ENCODE results near the gene TMEM37.

TMEM37 gene

DNA sequence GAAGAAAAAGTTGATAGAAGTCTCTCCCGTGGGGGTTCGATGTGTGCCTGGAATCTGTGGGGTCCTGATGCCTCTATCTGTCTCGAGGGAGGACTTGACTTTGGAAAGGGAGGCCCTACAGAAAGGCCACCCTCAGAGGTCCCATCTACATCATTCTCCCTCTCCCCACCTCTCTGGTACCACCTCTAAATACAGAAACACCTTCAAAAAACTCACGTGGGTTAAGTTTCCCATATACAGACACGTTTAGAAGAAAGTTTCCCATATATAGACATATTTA lies 5.3 kb upstream of the TMEM37 start:
- no peak overlapping the region for H3K27ac ChIP-seq (ENCODE audit: low read length)
- H3K36me3 ChIP-seq (ENCODE audit: control insufficient read depth, insufficient read depth, low read length) = no peaks in the 10 kb centered on the region
- WGBS (ENCODE audit: insufficient coverage, insufficient read length) = no CpG with 5 or more reads among the region's 5 CpGs
- DNase-seq (ENCODE audit: low read depth, low spot score) = no peak
- 0 out of 2 replicates have a peak, but pooled peaks cover 2% of the 10 kb centered on the region for H3K4me1 ChIP-seq (ENCODE audit: control insufficient read depth, insufficient read depth, low read length)
- H3K27me3 ChIP-seq (ENCODE audit: control insufficient read depth, insufficient read depth, low read length) = no peaks in the 10 kb centered on the region
- no peak overlapping the region for H3K4me3 ChIP-seq (ENCODE audit: low read length)
- H3K9me3 ChIP-seq (ENCODE audit: control insufficient read depth, insufficient read depth, low read length) = peaks cover 1% of the 10 kb centered on the region; the same call in 1 of the 2 replicates

GRCh38 chr2:119426801-119427395 lies 4.8 kb upstream of the TMEM37 start:
- H3K4me1 ChIP-seq (ENCODE audit: control insufficient read depth, insufficient read depth, low read length) = 0 out of 2 replicates have a peak, but pooled peaks cover 2% of the 10 kb centered on the region
- no CpG with 5 or more reads among the region's 12 CpGs for WGBS (ENCODE audit: insufficient coverage, insufficient read length)
- H3K36me3 ChIP-seq (ENCODE audit: control insufficient read depth, insufficient read depth, low read length) = no peaks in the 10 kb centered on the region
- H3K27me3 ChIP-seq (ENCODE audit: control insufficient read depth, insufficient read depth, low read length) = no peaks in the 10 kb centered on the region
- H3K27ac ChIP-seq (ENCODE audit: low read length) = no peak overlapping the region
- no peaks in the 10 kb centered on the region for H3K9me3 ChIP-seq (ENCODE audit: control insufficient read depth, insufficient read depth, low read length)
- DNase-seq (ENCODE audit: low read depth, low spot score) = no peak
- H3K4me3 ChIP-seq (ENCODE audit: low read length) = no peak overlapping the region

- WGBS (ENCODE audit: insufficient coverage, insufficient read length) = no CpG with 5 or more reads among the region's 3 CpGs
- no peak overlapping the region for H3K27ac ChIP-seq (ENCODE audit: low read length)
- no peak overlapping the region for H3K4me3 ChIP-seq (ENCODE audit: low read length)
- peaks cover 2% of the 10 kb centered on the region; the same call in 1 of the 2 replicates for H3K4me1 ChIP-seq (ENCODE audit: control insufficient read depth, insufficient read depth, low read length)
- no peaks in the 10 kb centered on the region for H3K36me3 ChIP-seq (ENCODE audit: control insufficient read depth, insufficient read depth, low read length)
- H3K9me3 ChIP-seq (ENCODE audit: control insufficient read depth, insufficient read depth, low read length) = no peaks in the 10 kb centered on the region
- no peaks in the 10 kb centered on the region for H3K27me3 ChIP-seq (ENCODE audit: control insufficient read depth, insufficient read depth, low read length)
- DNase-seq (ENCODE audit: low read depth, low spot score) = no peak
These were observed 3.9 kb upstream of the TMEM37 start for GRCh38 chr2:119427756-119428155.

GRCh38 chr2:119428488-119429224 lies 3.0 kb upstream of the TMEM37 start:
- no peak for DNase-seq (ENCODE audit: low read depth, low spot score)
- Histone ChIP-seq H3K27me3 (ENCODE audit: control insufficient read depth, insufficient read depth, low read length) (no peaks in the 10 kb centered on the region), H3K9me3 (ENCODE audit: control insufficient read depth, insufficient read depth, low read length) (no peaks in the 10 kb centered on the region), H3K36me3 (ENCODE audit: control insufficient read depth, insufficient read depth, low read length) (no peaks in the 10 kb centered on the region), H3K27ac (ENCODE audit: low read length) (no peak overlapping the region), H3K4me3 (ENCODE audit: low read length) (no peak overlapping the region), H3K4me1 (ENCODE audit: control insufficient read depth, insufficient read depth, low read length) (peaks cover 7% of the 10 kb centered on the region)
- no CpG with 5 or more reads among the region's 7 CpGs for WGBS (ENCODE audit: insufficient coverage, insufficient read length)

- H3K27me3 ChIP-seq (ENCODE audit: control insufficient read depth, insufficient read depth, low read length) = no peaks in the 10 kb centered on the region
- DNase-seq (ENCODE audit: low read depth, low spot score) = no peak
- WGBS (ENCODE audit: insufficient coverage, insufficient read length) = no CpG with 5 or more reads among the region's 10 CpGs
- no peaks in the 10 kb centered on the region for H3K36me3 ChIP-seq (ENCODE audit: control insufficient read depth, insufficient read depth, low read length)
- no peak overlapping the region for H3K27ac ChIP-seq (ENCODE audit: low read length)
- peaks cover 10% of the 10 kb centered on the region for H3K4me1 ChIP-seq (ENCODE audit: control insufficient read depth, insufficient read depth, low read length)
- H3K9me3 ChIP-seq (ENCODE audit: control insufficient read depth, insufficient read depth, low read length) = no peaks in the 10 kb centered on the region
- H3K4me3 ChIP-seq (ENCODE audit: low read length) = no peak overlapping the region
These were observed 2.3 kb upstream of the TMEM37 start for GRCh38 chr2:119429225-119429981.

DNA sequence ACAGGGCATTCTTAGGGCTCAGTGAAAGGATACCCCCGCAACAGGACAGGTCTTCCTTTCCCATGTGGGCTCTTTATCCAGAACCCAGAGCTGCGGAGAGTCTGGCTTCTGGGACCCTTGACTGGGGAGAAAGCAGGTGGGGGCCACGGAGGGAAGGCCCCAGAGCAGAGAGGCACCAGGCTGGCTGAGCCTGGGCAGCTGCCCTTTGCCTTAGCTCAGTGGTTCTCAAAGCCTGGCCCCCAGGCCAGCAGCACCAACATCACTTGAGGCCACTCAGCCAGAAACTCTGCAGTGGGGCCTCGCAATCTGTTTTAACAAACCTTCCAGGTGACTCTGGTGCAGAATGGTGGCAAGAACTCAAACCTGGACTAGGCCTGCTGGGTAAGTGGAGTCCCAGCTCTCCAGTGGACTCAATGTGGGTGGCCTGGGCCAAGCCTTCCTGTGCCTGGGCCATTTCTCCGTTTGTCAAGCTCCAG lies 1.6 kb upstream of the TMEM37 start:
- Histone ChIP-seq H3K27me3 (ENCODE audit: control insufficient read depth, insufficient read depth, low read length) (no peaks in the 10 kb centered on the region), H3K4me1 (ENCODE audit: control insufficient read depth, insufficient read depth, low read length) (peaks cover 13% of the 10 kb centered on the region), H3K27ac (ENCODE audit: low read length) (no peak overlapping the region), H3K4me3 (ENCODE audit: low read length) (no peak overlapping the region), H3K9me3 (ENCODE audit: control insufficient read depth, insufficient read depth, low read length) (no peaks in the 10 kb centered on the region), H3K36me3 (ENCODE audit: control insufficient read depth, insufficient read depth, low read length) (no peaks in the 10 kb centered on the region)
- DNase-seq (ENCODE audit: low read depth, low spot score) = no peak
- WGBS (ENCODE audit: insufficient coverage, insufficient read length) = no CpG with 5 or more reads among the region's 5 CpGs

GRCh38 chr2:119431976-119432850 lies 559 bp downstream of the TMEM37 start:
- Histone ChIP-seq H3K27me3 (ENCODE audit: control insufficient read depth, insufficient read depth, low read length) (no peaks in the 10 kb centered on the region), H3K36me3 (ENCODE audit: control insufficient read depth, insufficient read depth, low read length) (peaks cover 3% of the 10 kb centered on the region; the same call in 1 of the 2 replicates), H3K9me3 (ENCODE audit: control insufficient read depth, insufficient read depth, low read length) (no peaks in the 10 kb centered on the region), H3K4me1 (ENCODE audit: control insufficient read depth, insufficient read depth, low read length) (peaks cover 10% of the 10 kb centered on the region), H3K4me3 (ENCODE audit: low read length) (peak overlapping the region; percentile 36; the same call in 1 of the 2 replicates), H3K27ac (ENCODE audit: low read length) (no peak overlapping the region)
- DNase-seq (ENCODE audit: low read depth, low spot score) = no peak
- WGBS (ENCODE audit: insufficient coverage, insufficient read length) = no CpG with 5 or more reads among the region's 53 CpGs

DNA sequence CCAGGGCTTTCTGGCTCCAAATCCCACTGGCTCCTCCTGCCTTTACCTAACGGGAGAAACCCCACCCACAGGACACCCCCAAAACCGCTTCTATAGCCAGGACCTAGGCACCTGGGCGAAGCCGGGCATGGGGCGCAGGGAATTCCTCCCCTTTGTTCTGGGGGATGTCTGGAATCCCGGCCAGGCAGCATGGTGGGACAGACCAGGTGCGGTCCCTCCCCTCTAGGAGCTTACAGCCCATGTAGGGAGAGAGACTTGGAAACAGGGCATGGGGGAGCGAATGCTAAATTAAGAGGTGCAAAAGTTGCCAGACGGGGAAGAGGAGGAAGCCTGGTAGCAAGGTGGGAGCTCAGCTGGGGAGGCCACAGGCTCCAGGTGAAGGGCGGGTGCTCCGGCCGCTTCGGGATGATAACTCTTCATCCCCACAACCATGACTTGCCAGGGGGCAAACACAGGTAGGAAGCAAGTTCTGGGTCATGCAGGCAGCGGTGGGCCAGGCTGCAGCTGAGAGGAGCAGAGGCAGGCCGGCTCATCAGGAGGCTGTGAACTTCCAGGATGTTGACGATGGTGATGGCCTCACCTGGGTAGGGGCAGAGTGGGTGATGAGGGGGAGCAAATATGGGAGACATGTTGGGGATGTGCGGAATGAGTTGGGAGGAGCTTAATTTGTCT lies 1.3 kb downstream of the TMEM37 start:
- H3K27ac ChIP-seq (ENCODE audit: low read length) = no peak overlapping the region
- peaks cover 3% of the 10 kb centered on the region; the same call in 1 of the 2 replicates for H3K36me3 ChIP-seq (ENCODE audit: control insufficient read depth, insufficient read depth, low read length)
- peak overlapping the region; percentile 36; the same call in 1 of the 2 replicates for H3K4me3 ChIP-seq (ENCODE audit: low read length)
- no peaks in the 10 kb centered on the region for H3K9me3 ChIP-seq (ENCODE audit: control insufficient read depth, insufficient read depth, low read length)
- peaks cover 10% of the 10 kb centered on the region for H3K4me1 ChIP-seq (ENCODE audit: control insufficient read depth, insufficient read depth, low read length)
- no peak for DNase-seq (ENCODE audit: low read depth, low spot score)
- WGBS (ENCODE audit: insufficient coverage, insufficient read length) = no CpG with 5 or more reads among the region's 17 CpGs
- no peaks in the 10 kb centered on the region for H3K27me3 ChIP-seq (ENCODE audit: control insufficient read depth, insufficient read depth, low read length)

DNA sequence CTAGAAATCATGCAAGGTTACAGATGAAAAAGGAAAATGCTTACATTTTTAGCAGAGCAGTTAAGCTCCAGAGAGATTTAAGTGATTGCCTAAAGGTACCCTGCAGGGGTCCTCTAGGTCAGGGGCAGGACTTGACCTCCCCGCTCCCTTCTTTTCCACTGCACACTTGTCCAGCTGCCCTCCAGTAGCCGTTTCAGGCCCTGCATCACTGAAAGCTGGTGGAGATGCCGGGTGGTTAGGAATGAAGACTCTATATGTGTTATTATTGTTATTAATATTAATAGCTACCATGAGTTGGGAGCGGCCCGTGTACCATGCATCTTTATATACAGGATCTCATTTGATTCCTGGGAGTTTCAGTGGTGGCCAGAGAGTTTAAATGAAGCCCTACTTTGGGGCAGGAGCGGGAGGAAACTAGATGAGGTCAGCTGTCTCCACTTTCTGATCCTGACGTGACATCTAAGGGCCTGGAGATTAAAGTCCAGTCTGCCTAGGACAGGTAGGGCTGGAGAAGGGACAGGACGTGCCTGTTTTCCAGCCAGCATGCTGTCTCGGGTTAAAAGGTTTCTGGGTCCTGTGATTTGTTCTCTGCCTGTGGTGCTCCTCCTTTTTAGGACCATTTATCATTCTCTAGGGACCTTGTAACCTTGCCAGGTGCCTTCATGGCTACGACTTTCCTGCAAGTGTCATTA lies 2.1 kb downstream of the TMEM37 start:
- peaks cover 10% of the 10 kb centered on the region for H3K4me1 ChIP-seq (ENCODE audit: control insufficient read depth, insufficient read depth, low read length)
- DNase-seq (ENCODE audit: low read depth, low spot score) = no peak

More for the DNA sequence above, 2.1 kb downstream of the TMEM37 start:
- Histone ChIP-seq H3K4me3 (ENCODE audit: low read length) (no peak overlapping the region), H3K27ac (ENCODE audit: low read length) (no peak overlapping the region), H3K27me3 (ENCODE audit: control insufficient read depth, insufficient read depth, low read length) (no peaks in the 10 kb centered on the region), H3K9me3 (ENCODE audit: control insufficient read depth, insufficient read depth, low read length) (no peaks in the 10 kb centered on the region), H3K36me3 (ENCODE audit: control insufficient read depth, insufficient read depth, low read length) (peaks cover 3% of the 10 kb centered on the region; the same call in 1 of the 2 replicates)
- WGBS (ENCODE audit: insufficient coverage, insufficient read length) = no CpG with 5 or more reads among the region's 10 CpGs

Measured in iPS DF 6.9 (cell line).